ENCODE data around the gene DEFB131B.
"Not testable (repeated sequence)": the region's sequence is repeated elsewhere in the genome, so short reads cannot be mapped to it uniquely, and the experiment has no call there.

The DEFB131B gene

GRCh38 chr11:71878059-71878458 lies at the start of gene DEFB131B:
TSS of gene DEFB131B (plus strand) at chr11:71878453. CDS start at chr11:71878453, 0 bp downstream.
- not testable (repeated sequence) for DNase-seq (ENCODE audit: low spot score)

- not testable (repeated sequence) for DNase-seq (ENCODE audit: low spot score)
These were observed 49.0 kb upstream of the DEFB131B start for GRCh38 chr11:71829247-71829646.

- not testable (repeated sequence) for DNase-seq (ENCODE audit: low spot score)
These were observed 48.6 kb upstream of the DEFB131B start for GRCh38 chr11:71829686-71830085.

GRCh38 chr11:71832811-71833210 lies 45.4 kb upstream of the DEFB131B start, which contains the start of gene DEFB108B:
TSS of gene DEFB108B (plus strand) at chr11:71833200. CDS start at chr11:71833200, 0 bp downstream.
- DNase-seq (ENCODE audit: low spot score), result not testable (repeated sequence)

- DNase-seq (ENCODE audit: low spot score), result not testable (repeated sequence)
These were observed 35.5 kb upstream of the DEFB131B start for GRCh38 chr11:71842720-71843119.

- not testable (repeated sequence) for DNase-seq (ENCODE audit: low spot score)
These were observed 34.9 kb upstream of the DEFB131B start for GRCh38 chr11:71843355-71843754.

GRCh38 chr11:71843858-71844257 lies 34.4 kb upstream of the DEFB131B start:
- peak; percentile 5 for DNase-seq (ENCODE audit: low spot score)

GRCh38 chr11:71853895-71854294 lies 24.4 kb upstream of the DEFB131B start:
- DNase-seq (ENCODE audit: low spot score), result not testable (repeated sequence)

GRCh38 chr11:71855880-71856279 lies 22.4 kb upstream of the DEFB131B start:
- DNase-seq (ENCODE audit: low spot score), result not testable (repeated sequence)

- DNase-seq (ENCODE audit: low spot score), result not testable (repeated sequence)
These were observed 17.4 kb upstream of the DEFB131B start for GRCh38 chr11:71860835-71861234.

GRCh38 chr11:71863978-71864627 lies 14.2 kb upstream of the DEFB131B start:
- DNase-seq (ENCODE audit: low spot score), result not testable (repeated sequence)

- not testable (repeated sequence) for DNase-seq (ENCODE audit: low spot score)
These were observed 11.0 kb upstream of the DEFB131B start for GRCh38 chr11:71867209-71867608.

GRCh38 chr11:71869931-71870330 lies 8.3 kb upstream of the DEFB131B start:
- DNase-seq (ENCODE audit: low spot score), result not testable (repeated sequence)

- DNase-seq (ENCODE audit: low spot score), result not testable (repeated sequence)
These were observed 7.6 kb upstream of the DEFB131B start for GRCh38 chr11:71870661-71871060.

GRCh38 chr11:71876262-71876661 lies 2.0 kb upstream of the DEFB131B start:
- DNase-seq (ENCODE audit: low spot score), result not testable (repeated sequence)

- DNase-seq (ENCODE audit: low spot score), result not testable (repeated sequence)
These were observed 7.6 kb downstream of the DEFB131B start for GRCh38 chr11:71885806-71886205.

GRCh38 chr11:71888335-71889010 lies 10.2 kb downstream of the DEFB131B start:
- not testable (repeated sequence) for DNase-seq (ENCODE audit: low spot score)

GRCh38 chr11:71889181-71889872 lies 11.1 kb downstream of the DEFB131B start:
- DNase-seq (ENCODE audit: low spot score), result not testable (repeated sequence)

- no peak for DNase-seq (ENCODE audit: low spot score)
These were observed 17.7 kb downstream of the DEFB131B start for GRCh38 chr11:71895961-71896360.

GRCh38 chr11:71901137-71901536 lies 22.9 kb downstream of the DEFB131B start:
- DNase-seq (ENCODE audit: low spot score), result not testable (repeated sequence)

- no peak for DNase-seq (ENCODE audit: low spot score)
These were observed 30.0 kb downstream of the DEFB131B start for GRCh38 chr11:71908218-71908617.

GRCh38 chr11:71910775-71911174 lies 32.5 kb downstream of the DEFB131B start:
- not testable (repeated sequence) for DNase-seq (ENCODE audit: low spot score)
